Activated gamma-delta T cell treated with Interleukin-2 at 50 U/mL for 16 hours (primary cell): ENCODE measurements around the gene ARRDC2.

Experiments used
- DNase-seq: peaks from one replicate; pipeline ENCODE4 v3.0.0-alpha.2; 2020

ARRDC2 gene

DNA sequence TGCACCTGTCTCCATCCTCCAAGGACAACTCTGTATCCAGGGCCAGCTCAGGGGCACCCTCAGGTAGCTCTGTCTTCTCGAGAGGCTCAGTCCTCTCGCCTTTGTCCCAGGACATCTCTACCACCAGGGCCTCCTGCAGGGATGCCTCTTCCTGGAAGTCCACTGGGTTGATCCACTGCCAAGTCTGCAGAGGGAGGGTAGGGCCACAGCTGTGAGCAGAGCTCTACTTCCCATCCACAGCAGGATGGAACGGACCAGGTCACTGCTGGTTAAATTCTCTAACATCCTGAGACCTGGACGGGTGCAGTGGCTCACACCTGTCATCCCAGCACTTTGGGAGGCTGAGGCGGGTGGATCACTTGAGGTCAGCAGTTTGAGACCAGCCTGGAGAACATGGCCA is 51.9 kb downstream of the ARRDC2 start:
- DNase-seq, result no peak

DNA sequence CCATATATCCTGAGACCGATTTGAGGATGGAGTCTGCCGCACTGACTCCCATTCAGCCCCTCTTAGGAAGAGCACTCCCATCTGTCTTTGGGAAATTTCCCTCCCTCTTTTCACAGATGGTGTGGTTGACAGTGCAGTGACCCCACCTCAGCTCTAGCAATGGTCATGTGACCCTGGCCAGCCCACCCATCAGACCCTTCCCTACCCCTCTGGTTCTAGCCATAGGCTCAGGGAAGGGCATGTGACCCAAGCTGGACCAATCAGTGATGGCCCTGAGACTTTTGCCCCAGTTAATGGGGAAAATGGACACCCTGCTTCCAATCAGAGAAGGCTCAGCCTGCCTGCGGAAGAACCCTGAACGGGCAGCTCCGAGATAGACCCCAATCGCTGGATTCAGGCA is 52.5 kb downstream of the ARRDC2 start:
- DNase-seq, result no peak

DNA sequence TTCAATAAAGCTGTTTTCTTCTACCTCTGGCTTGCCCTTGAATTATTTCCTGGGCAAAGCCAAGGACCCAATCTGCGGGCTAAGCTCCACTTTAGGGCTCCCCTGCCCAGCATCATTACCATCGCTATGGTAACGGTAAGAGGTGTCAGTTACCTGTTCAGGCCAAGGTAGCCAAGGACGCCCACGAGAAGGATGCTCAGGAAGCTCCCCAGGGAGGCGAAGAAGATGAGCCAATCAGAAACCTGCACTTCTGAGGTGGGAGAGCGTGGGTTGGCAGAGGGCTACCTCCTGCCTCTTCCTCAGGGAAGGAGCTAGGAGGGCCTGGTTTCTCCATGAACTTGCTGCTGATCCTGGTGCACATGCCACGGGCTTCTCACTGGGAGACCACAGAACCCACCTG is 54.1 kb downstream of the ARRDC2 start:
- no peak for DNase-seq

DNA sequence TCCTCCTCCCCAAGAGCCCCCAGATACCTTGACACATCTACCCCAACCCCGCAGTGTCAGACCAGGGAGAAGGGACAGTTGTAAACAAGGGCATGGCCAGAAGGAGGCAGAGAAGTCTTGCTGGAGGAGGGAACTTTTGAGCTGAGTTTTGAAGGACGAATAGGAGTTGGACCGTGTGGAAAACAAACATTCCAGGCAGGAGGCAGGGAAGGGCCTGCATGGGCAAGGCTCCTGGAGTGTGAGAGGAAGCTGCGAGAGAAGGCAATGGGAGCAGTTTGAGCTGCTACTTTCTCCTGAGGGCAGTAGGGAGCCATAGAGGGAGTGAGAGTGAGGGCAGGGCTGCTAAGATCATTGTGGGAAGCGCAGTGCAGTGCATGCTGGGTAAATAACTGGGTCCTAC is 55.5 kb downstream of the ARRDC2 start:
- DNase-seq, result no peak
